IMR-90 (cell line): ENCODE results near the gene SLC2A3. TPM values are rescaled to one million over a fixed set of nuclear protein-coding genes. Genes with fewer than 3 reads are reported as not detected.
"Not testable (repeated sequence)": the region's sequence is repeated elsewhere in the genome, so short reads cannot be mapped to it uniquely, and the experiment has no call there.

ENCODE experiments used
- ATAC-seq: fragments of 200-7000 bp; cut with Tn5 transposase; 2 replicates; pipeline ENCODE4 v1.9.1; 2020; ENCODE audit warnings: low read depth, mild to moderate bottlenecking, moderate library complexity
- BruUV-seq: library from RNA; stranded (reverse); fragments of 400-500 nt; replicated peaks from 2 replicates; lab custom pipeline; 2021; lab: Mats Ljungman, UMichigan
- CTCF ChIA-PET: fragments of 300-600 bp; formaldehyde crosslinking; extraction: SDS; loops from one replicate; lab custom pipeline; 2021; ENCODE audit warnings: antibody characterized with exemption; lab: Yijun Ruan, JAX
- POLR2A ChIA-PET: fragments of 300-600 bp; sonication (Branson Sonifier 250); formaldehyde crosslinking; loops from one replicate; lab custom pipeline; 2022; ENCODE audit warnings: antibody characterized with exemption; ENCODE audit not compliant: unreplicated experiment; lab: Charles Lee
- DNase-seq: peaks from one replicate; pipeline ENCODE4 v3.0.0; 2013
- H2AFZ ChIP-seq: replicated peaks from 2 replicates; pipeline ENCODE3; 2013; ENCODE audit warnings: low read length, mild to moderate bottlenecking; ENCODE audit not compliant: poor library complexity
- H2AK5ac ChIP-seq: 2 replicates; pipeline ENCODE4 v1.6.1; 2013; ENCODE audit warnings: low read depth, low read length, inconsistent platforms
- H2AK9ac ChIP-seq: replicated peaks from 2 replicates; pipeline ENCODE3; 2013; ENCODE audit warnings: mild to moderate bottlenecking, low read depth, low read length, moderate library complexity; ENCODE audit not compliant: poor library complexity
- H2BK120ac ChIP-seq: 2 replicates; pipeline ENCODE4 v1.6.1; 2013; ENCODE audit warnings: low read depth, low read length, inconsistent platforms
- H2BK15ac ChIP-seq: 3 replicates; pipeline ENCODE4 v1.6.1; 2013; ENCODE audit warnings: low read depth, low read length, inconsistent platforms
- H2BK20ac ChIP-seq: 2 replicates; pipeline ENCODE4 v1.6.1; 2013; ENCODE audit warnings: low read depth, mild to moderate bottlenecking, inconsistent platforms, low read length, moderate library complexity
- H2BK5ac ChIP-seq: 2 replicates; pipeline ENCODE4 v1.6.1; 2013; ENCODE audit warnings: mild to moderate bottlenecking, low read depth, low read length, inconsistent platforms; ENCODE audit not compliant: poor library complexity, severe bottlenecking
- H3K14ac ChIP-seq: replicated peaks from 2 replicates; pipeline ENCODE4 v1.6.1; 2013; ENCODE audit warnings: low read depth, low read length, inconsistent platforms
- H3K18ac ChIP-seq: 2 replicates; pipeline ENCODE4 v1.6.1; 2013; ENCODE audit warnings: low read depth, low read length, control low read depth
- H3K23ac ChIP-seq: 2 replicates; pipeline ENCODE4 v1.6.1; 2013; ENCODE audit warnings: low read depth, low read length, inconsistent platforms
- H3K27ac ChIP-seq: 2 replicates; pipeline ENCODE4 v1.5.1; 2013; ENCODE audit warnings: mild to moderate bottlenecking, control low read depth, low read length; ENCODE audit not compliant: insufficient read depth
- H3K27me3 ChIP-seq: 2 replicates; pipeline ENCODE4 v1.6.1; 2013; ENCODE audit warnings: low read length; ENCODE audit not compliant: control insufficient read depth, insufficient read depth
- H3K36me3 ChIP-seq: 2 replicates; pipeline ENCODE4 v1.6.1; 2013; ENCODE audit warnings: low read length, mixed read lengths; ENCODE audit not compliant: control insufficient read depth, insufficient read depth
- H3K4ac ChIP-seq: 2 replicates; pipeline ENCODE4 v1.6.1; 2013; ENCODE audit warnings: low read depth, low read length, inconsistent platforms
- H3K4me1 ChIP-seq: 2 replicates; pipeline ENCODE4 v1.6.1; 2013; ENCODE audit warnings: low read length, mixed read lengths; ENCODE audit not compliant: control insufficient read depth, insufficient read depth
- H3K4me2 ChIP-seq: 2 replicates; pipeline ENCODE4 v1.6.1; 2013; ENCODE audit warnings: low read depth, mild to moderate bottlenecking, control low read depth, low read length, moderate library complexity
- H3K4me3 ChIP-seq: 2 replicates; pipeline ENCODE4 v1.5.1; 2013; ENCODE audit warnings: low read depth, mild to moderate bottlenecking, control low read depth, low read length, moderate library complexity; ENCODE audit not compliant: insufficient read depth
- H3K56ac ChIP-seq: 2 replicates; pipeline ENCODE4 v1.6.1; 2013; ENCODE audit warnings: low read length, inconsistent platforms; ENCODE audit not compliant: insufficient read depth; ENCODE audit errors: extremely low read depth
- H3K79me1 ChIP-seq, 2 experiments: 2 replicates each; pipeline ENCODE4 v1.6.1; 2013; ENCODE audit warnings: low read length in 2 of 2, inconsistent platforms in 1 of 2, low read depth in 1 of 2
- H3K9ac ChIP-seq: 2 replicates; pipeline ENCODE4 v1.6.1; 2013; ENCODE audit warnings: low read depth, low read length, control low read depth
- H3K9me1 ChIP-seq: 2 replicates; pipeline ENCODE4 v1.6.1; 2013; ENCODE audit warnings: low read length, inconsistent platforms; ENCODE audit not compliant: insufficient read depth
- H3K9me3 ChIP-seq: 2 replicates; pipeline ENCODE4 v1.6.1; 2013; ENCODE audit warnings: low read length; ENCODE audit not compliant: control insufficient read depth, insufficient read depth
- H4K20me1 ChIP-seq: 2 replicates; pipeline ENCODE4 v1.6.1; 2013; ENCODE audit warnings: low read length, inconsistent platforms; ENCODE audit not compliant: insufficient read depth
- H4K5ac ChIP-seq: 2 replicates; pipeline ENCODE4 v1.6.1; 2013; ENCODE audit warnings: mild to moderate bottlenecking, low read depth, low read length, control low read depth
- H4K8ac ChIP-seq, 2 experiments: 2 replicates each; pipeline ENCODE4 v1.6.1; 2013; ENCODE audit warnings: low read depth in 2 of 2, low read length in 2 of 2, control low read depth in 1 of 2, inconsistent platforms in 1 of 2
- H4K91ac ChIP-seq: 2 replicates; pipeline ENCODE4 v1.6.1; 2013; ENCODE audit warnings: low read depth, low read length, inconsistent platforms; ENCODE audit not compliant: insufficient read depth
- WGBS, 2 experiments: methylation state at CpG; one replicate each; pipeline versions ENCODE4 v1.1.5 to v1.1.7; 2013; ENCODE audit warnings: missing lambda C conversion rate in 2 of 2; ENCODE audit not compliant: insufficient read length in 1 of 2; ENCODE audit errors: extremely low coverage in 2 of 2; 5-methylcytosine and 5-hydroxymethylcytosine counted together
- dilution Hi-C: fragments of 300-500 bp; cut with HindIII; formaldehyde crosslinking; loops from one replicate; pipeline ENCODE4 v1.14.3; 2018; ENCODE audit warnings: low sequenced_read_pairs; ENCODE audit not compliant: unreplicated experiment
- in situ Hi-C: fragments of 300-500 bp; cut with MboI; formaldehyde crosslinking; loops from 3 replicates; pipeline ENCODE4 v1.14.3; 2019; ENCODE audit warnings: low sequenced_read_pairs, inconsistent platforms, mixed read lengths
- intact Hi-C: fragments of 100-400 bp; cut with micrococcal nuclease; formaldehyde crosslinking; loops from 2 replicates; pipeline ENCODE4 v1.10.0; 2022
- polyA plus RNA-seq, 3 experiments: library from polyadenylated mRNA; depleted of rRNA; stranded (reverse); fragments of >200 nt; gene quantifications; 2 replicates each; pipeline ENCODE4 v1.2.3, GENCODE V29; 2012; ENCODE audit warnings: low replicate concordance in 1 of 3
- total RNA-seq: library from RNA; depleted of rRNA; stranded (reverse); fragments of >200 nt; gene quantifications from 2 replicates; pipeline ENCODE4 v1.2.3, GENCODE V29; 2012

SLC2A3 gene
- total and polyA plus RNA-seq, 2 of the 4 experiments (the other 2 are of a cell fraction) = 46.1 to 54.8 TPM

DNA sequence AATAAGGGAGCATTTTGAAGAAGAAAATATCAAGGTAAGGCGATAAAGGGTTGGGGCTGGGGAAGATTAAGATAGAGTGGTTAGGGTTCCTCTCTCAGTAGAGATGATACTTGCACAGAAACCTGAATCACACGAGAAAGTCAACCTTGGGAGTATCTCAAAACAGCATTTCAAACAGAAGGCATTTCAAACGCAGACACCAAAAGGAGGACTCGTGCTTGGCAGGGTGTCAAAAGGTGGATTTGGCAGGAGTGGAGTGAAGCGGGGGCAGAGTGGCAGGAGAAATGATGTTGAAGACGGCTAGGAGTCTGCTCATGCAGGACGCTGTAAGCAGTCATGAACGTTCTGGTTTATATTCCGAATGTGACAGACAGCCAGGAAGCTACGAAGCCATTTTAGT lies 18.4 kb upstream of the SLC2A3 start:
- H2AFZ ChIP-seq, H3K4me3 ChIP-seq, H3K27ac ChIP-seq, CTCF ChIA-PET, H3K4me2 ChIP-seq, dilution Hi-C loops, H3K27me3 ChIP-seq, in situ Hi-C loops, H3K4ac ChIP-seq, H4K20me1 ChIP-seq, H2AK9ac ChIP-seq, H3K18ac ChIP-seq, H2BK20ac ChIP-seq, POLR2A ChIA-PET, H3K56ac ChIP-seq, H2BK15ac ChIP-seq, H2AK5ac ChIP-seq, intact Hi-C loops, BruUV-seq, H3K14ac ChIP-seq, H4K5ac ChIP-seq, H3K9ac ChIP-seq, ATAC-seq, H2BK120ac ChIP-seq, H3K9me3 ChIP-seq, H3K79me1 ChIP-seq, H3K4me1 ChIP-seq, H3K23ac ChIP-seq, H4K8ac ChIP-seq, H3K9me1 ChIP-seq, H4K91ac ChIP-seq, H3K36me3 ChIP-seq, H2BK5ac ChIP-seq, DNase-seq: not testable (repeated sequence)
- no CpG with 5 or more reads among the region's 10 CpGs for WGBS, 2 experiments

DNA sequence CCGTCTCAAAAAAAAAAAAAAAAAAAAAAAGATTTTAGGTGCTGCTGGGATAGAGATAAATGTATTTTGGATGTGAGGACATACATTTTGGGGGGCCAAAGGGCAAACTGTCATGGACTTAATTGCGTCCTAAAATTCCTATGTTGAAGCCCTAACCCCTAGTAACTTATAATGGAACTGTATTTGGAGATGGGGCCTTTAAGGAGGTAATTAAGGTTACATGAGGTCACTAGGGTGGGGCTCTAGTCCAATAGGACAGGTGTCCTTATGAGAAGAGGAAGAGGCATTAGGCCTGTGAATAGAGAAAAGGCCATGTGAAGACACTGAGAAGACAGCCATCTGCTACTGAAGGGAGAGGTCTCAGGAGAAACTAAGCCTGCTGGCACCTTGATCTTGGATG lies 17.9 kb upstream of the SLC2A3 start:
- CTCF ChIA-PET, in situ Hi-C loops, H2AK9ac ChIP-seq, H3K27ac ChIP-seq, H4K5ac ChIP-seq, H3K14ac ChIP-seq, H3K4me2 ChIP-seq, H3K4ac ChIP-seq, H3K79me1 ChIP-seq, H2BK15ac ChIP-seq, H4K20me1 ChIP-seq, H3K4me1 ChIP-seq, H3K27me3 ChIP-seq, H2BK5ac ChIP-seq, H4K91ac ChIP-seq, intact Hi-C loops, dilution Hi-C loops, H2BK20ac ChIP-seq, ATAC-seq, H4K8ac ChIP-seq, H3K9ac ChIP-seq, H2AK5ac ChIP-seq, H3K18ac ChIP-seq, POLR2A ChIA-PET, H2BK120ac ChIP-seq, H3K36me3 ChIP-seq, H3K9me3 ChIP-seq, BruUV-seq, H3K56ac ChIP-seq, H3K9me1 ChIP-seq, DNase-seq, H3K4me3 ChIP-seq, H2AFZ ChIP-seq, H3K23ac ChIP-seq: not testable (repeated sequence)
- no CpG with 5 or more reads among the region's 2 CpGs for WGBS, 2 experiments
